Measurements from ENCODE around the gene ITM2C. TPM values are rescaled to one million over a fixed set of nuclear protein-coding genes. Genes with fewer than 3 reads are reported as not detected.

ITM2C gene
- total and polyA plus RNA-seq, 9 of the 15 experiments (the other 6 are each of a cell fraction or from before 2014, with no cell fraction given), result 0.49 to 58.8 (median 21.5) TPM

GRCh38 chr2:230905448-230906421 lies 41.0 kb downstream of the ITM2C start (continued):
- peak; percentile 66; the same call in 1 of the 2 replicates for TF ChIP-seq ZNF592 (IDR thresholded peaks at IDR 0.05)
- no peak for TF ChIP-seq RFX7 (CRISPR knock-in tag; IDR thresholded peaks at IDR 0.05)
- TF ChIP-seq ZNF398 (CRISPR knock-in tag; IDR thresholded peaks at IDR 0.05), result no peak
- TF ChIP-seq STAT5A (IDR thresholded peaks at IDR 0.05; ENCODE audit: borderline replicate concordance, low read length), result peak; percentile 39; the same call in 1 of the 2 replicates
- peak; percentile 38 to 74 for TF ChIP-seq E2F6 (IDR thresholded peaks at IDR 0.05; ENCODE audit: borderline replicate concordance in 1 of 2, extremely low read depth in 1 of 2, insufficient read depth in 1 of 2, insufficient read length in 1 of 2, low read depth in 1 of 2, low read length in 1 of 2, poor library complexity in 1 of 2, severe bottlenecking in 1 of 2)
- TF ChIP-seq PHF20 (IDR thresholded peaks at IDR 0.05; ENCODE audit: partially characterized antibody), result no peak
- no peak for TF ChIP-seq FOXJ2 (tag; IDR thresholded peaks at IDR 0.05)
- no peak for TF ChIP-seq ZNF124 (CRISPR knock-in tag; IDR thresholded peaks at IDR 0.05)
- TF ChIP-seq SMAD2 (IDR thresholded peaks at IDR 0.05; ENCODE audit: low read depth, low read length), result no peak
- no peak for TF ChIP-seq ZNF551 (CRISPR knock-in tag; IDR thresholded peaks at IDR 0.05)
- TF ChIP-seq RBM34 (IDR thresholded peaks at IDR 0.05; ENCODE audit: borderline replicate concordance, insufficient read depth, low read length), result no peak
- TF ChIP-seq CEBPB (tag; IDR thresholded peaks at IDR 0.05), result no peak
- no peak for TF ChIP-seq RFX1 (IDR thresholded peaks at IDR 0.05)
- TF ChIP-seq FOS (IDR thresholded peaks at IDR 0.05; ENCODE audit: extremely low read depth, insufficient read length), result no peak
- no peak for TF ChIP-seq FOXA1 (IDR thresholded peaks at IDR 0.05; ENCODE audit: borderline replicate concordance)
- TF ChIP-seq BACH1 (tag; IDR thresholded peaks at IDR 0.05), result no peak
- TF ChIP-seq ZNF12 (CRISPR knock-in tag; IDR thresholded peaks at IDR 0.05), result no peak
- no peak for TF ChIP-seq RBM15 (IDR thresholded peaks at IDR 0.05; ENCODE audit: insufficient read depth, low read length)
- TF ChIP-seq ZNF408 (CRISPR knock-in tag; IDR thresholded peaks at IDR 0.05; ENCODE audit: low read depth), result no peak
- TF ChIP-seq ETV1 (tag; conservative IDR thresholded peaks at IDR 0.05; ENCODE audit: low read depth), result no peak
- TF ChIP-seq MAFG (tag; conservative IDR thresholded peaks at IDR 0.05), result no peak
